HG02610 (cell line): ENCODE results near the gene PRIMA1.

Source experiments
- ATAC-seq: cut with Tn5 transposase; IDR thresholded peaks from one replicate; pipeline ENCODE4 v1.9.1; 2021; ENCODE audit warnings: mild to moderate bottlenecking, moderate library complexity; ENCODE audit not compliant: unreplicated experiment

PRIMA1 gene

DNA sequence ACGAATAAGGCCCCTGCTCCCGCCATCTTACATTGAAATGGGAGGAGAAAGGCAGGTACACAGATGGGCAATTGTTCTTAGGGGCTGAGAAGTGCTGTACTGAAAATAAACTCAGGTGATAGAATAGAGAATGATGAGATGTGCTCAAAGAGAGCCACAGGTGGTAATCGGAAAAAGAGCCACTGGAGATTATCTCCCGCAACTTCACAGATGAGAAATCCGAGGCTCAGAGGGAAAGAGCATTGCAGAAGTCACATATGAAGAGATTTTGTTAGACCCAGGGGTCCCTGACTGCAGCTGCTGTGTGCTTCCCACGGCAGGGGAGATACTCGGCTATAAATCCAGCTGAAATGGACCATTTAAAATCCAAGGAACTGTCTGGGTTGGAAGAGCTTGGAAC lies 73.7 kb downstream of the PRIMA1 start:
- no peak for ATAC-seq

- no peak for ATAC-seq
These were observed 74.4 kb downstream of the PRIMA1 start for GRCh38 chr14:93713726-93714405.

DNA sequence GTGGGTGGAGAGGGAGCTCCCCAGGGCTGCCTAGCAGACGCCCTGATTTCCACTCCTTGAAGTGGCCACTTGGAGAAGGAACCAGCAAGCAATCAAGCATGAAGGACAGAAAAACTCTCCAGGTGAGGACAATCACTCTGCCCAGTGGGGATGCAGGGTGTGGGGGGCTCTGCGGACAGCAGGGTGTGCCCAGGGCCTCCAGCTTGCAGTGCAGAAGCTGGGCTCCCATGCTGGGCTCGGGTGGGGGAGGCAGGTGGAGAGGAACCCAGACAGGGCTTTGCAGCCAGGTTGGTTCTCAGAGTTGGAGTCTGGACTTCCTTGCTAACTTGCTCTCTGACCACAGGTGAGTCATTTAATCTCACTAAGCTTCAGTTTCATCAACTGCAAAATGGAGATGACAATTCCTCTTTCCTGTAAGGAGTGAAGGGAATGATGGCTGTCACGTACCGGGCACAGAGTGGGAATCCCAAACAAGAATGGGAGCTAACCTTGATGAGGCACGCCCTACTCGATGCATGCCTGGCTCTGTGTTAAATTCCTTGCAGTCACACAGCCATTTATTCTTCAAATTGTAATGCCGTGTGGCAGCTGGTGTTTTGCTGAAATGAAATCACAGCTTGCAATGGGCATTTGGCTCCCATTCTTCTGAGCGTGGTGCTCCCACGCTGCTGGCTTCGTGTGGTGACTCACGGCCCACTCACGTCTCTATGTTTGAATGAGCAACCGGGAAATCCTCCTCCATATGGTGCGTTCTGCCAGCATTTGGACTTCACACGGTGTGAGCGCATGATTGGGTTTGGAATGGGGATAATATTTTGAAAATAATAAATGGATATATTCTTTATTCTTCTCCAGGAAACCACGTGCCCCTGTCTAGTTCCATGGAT lies 75.2 kb downstream of the PRIMA1 start:
- ATAC-seq: no peak

DNA sequence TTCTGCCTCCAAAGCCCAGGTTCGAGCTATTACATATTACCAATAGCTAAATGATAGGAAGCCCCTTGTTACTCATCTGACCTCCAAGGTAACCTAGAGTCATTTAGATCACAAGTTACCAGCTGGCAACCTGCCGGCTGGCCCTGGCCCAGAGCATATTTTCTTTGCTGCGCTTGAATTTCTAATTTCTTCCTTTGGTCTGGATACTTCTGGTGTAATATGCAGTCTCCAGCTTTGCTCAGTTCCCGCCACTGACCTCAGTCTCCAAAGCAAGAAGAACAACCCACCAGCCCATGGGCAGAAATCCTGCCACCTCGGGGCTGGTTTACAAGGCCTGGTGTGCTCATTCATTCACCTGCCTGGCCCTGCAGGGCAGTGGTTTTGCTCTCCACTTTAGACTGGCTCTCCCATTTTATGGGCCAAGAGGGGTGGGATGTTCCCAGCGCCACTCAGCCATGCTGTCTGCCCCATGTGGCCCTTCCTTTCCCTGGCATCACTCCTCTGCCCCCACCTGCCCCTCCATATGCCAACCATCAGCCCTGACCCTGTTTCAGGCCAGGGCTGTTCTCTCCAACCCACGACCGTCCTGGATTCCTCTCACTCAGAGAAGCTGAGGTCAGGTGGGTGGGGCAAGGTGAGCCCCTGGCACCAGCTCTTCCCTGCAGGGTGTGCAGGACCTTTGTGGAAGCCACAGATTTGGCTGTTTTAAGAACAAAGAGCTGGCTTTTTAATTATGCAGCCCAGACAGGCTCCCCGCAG lies 76.0 kb downstream of the PRIMA1 start:
- no peak for ATAC-seq

DNA sequence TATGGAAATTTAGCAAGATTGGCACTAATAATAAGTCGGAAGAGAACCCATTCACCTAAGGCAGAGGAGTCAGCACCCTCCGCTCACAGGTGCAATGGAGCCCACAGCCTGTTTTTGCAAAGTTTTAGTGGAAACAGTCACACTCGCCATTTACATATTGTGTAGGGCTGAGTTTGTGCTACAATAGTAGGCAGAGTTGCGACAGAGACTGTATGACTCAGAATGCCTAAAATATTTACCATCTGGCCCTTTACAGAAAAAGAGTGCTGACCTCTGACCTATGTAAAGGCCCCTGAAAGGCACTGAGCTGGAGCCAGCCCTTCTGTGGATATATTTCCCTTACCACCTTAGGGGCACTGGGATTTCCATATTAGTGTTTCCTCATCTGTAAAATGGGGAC lies 79.0 kb downstream of the PRIMA1 start:
- ATAC-seq: no peak

DNA sequence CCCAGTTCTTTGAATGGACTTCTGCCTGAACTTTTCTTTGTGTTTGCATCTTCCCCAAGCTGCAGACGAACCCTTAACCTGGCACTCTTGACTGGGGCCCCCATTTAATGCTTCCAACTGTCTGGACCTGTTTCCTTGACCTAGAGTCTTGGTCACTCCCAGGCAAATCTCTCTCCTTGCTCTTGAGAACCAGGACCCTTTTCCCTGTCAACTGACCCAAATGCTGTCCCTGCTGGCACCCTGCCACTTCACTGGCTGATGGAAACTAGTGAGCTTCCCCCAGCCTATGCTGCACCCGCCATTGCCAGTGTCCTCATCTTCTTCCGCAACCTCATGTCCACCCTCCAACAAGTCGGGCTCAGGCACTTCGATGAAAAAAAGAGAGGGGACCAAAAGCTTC lies 79.5 kb downstream of the PRIMA1 start:
- no peak for ATAC-seq

GRCh38 chr14:93708311-93708734 lies 80.0 kb downstream of the PRIMA1 start:
- no peak for ATAC-seq

GRCh38 chr14:93707475-93707874 lies 80.8 kb downstream of the PRIMA1 start:
- no peak for ATAC-seq

- ATAC-seq: no peak
These were observed 81.8 kb downstream of the PRIMA1 start for GRCh38 chr14:93706360-93706955.

- no peak for ATAC-seq
These were observed 82.7 kb downstream of the PRIMA1 start for GRCh38 chr14:93705513-93706156.

DNA sequence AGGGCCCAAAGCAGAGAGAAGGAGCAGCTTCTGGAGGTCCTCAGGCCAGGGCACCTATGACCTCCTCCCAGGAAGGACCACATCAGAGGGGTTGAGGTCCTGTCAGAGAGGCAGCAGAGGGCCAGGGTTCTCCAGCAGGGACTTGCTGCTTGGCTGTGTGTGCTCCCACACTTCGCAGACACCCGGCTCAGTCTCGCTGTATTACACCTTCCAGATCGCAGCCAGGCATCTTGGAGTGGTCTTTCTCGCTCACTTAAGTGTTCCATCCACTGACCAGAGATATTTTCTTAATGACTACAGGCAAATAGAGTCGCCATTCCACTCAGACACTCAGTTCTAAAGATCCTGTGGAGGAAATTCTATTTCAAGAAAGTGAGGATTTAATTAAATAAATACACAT lies 84.3 kb downstream of the PRIMA1 start:
- ATAC-seq: no peak

GRCh38 chr14:93702946-93703345 lies 85.3 kb downstream of the PRIMA1 start:
- no peak for ATAC-seq

GRCh38 chr14:93701562-93701961 lies 86.7 kb downstream of the PRIMA1 start:
- no peak for ATAC-seq

DNA sequence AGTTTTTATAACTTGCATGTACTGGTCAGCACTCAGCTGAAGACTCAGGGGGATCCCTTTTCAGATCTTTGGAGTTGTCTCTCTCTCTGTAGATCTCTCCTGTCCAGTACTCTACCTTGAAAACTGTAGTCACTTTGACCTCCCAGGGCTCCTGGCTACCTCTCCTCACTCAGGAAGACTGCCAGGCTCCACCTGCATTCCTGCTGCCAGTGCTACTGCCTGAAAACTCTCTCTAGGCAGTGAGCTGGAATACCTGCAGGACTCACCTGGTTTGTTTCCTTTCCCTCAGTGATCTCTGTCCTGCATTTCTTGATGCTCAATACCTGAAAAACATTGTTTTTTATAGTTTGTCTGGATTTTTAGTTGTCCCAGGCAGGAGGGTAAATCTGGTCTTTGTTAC lies 87.4 kb downstream of the PRIMA1 start:
- no peak for ATAC-seq

DNA sequence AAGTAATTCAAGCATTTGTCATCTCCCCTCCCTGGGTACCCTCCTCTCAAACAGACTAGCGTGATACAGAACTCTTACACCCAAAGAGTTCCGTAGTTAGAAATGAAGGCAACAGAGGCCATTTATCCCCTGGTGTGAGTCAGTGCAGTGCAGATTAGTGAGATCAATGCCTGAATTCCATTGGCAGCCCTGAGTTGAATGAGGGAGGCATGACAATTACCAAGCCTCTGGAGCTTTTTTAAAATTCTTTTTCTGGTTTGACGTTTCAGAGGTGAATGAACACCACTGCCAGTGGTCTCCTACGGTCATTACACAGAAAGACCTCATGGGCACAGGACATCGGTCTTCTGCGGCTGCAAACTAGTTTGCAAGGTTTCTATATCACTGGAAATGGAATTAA lies 94.4 kb downstream of the PRIMA1 start:
- no peak for ATAC-seq

DNA sequence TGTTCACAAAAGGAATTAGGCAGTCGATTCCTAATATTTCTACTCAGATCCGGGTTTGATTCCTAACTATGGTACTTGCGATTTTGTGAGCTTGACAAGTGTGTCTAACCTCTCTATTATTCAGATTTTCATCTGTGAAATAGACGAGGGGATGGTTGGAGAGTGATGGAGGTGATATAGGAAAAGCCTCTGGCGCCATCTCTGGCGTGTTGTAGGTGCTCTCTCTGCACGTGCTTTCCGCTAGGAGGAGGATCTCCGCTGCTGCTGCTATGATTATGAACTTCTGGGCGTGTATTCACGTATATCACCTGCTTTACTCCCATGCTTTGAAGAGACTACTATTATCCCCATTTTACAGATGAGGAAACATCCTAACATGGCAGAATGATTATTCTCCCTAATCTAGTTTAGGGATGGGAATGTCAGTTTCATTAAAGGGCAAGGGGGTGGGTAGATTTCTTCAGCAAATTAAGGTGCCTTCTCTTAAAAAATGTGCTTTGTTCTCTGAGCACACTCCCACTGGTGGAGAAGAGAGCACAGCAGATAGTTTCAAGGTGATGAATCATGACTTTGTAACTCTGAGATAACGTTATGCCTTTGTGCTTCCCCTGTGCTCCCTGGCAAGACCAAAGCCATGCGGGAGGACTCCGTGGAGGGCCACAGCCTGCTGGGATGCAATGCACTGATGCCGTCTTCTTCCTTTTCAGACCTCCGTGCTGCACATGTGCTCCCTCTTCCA lies 97.1 kb downstream of the PRIMA1 start:
- ATAC-seq: no peak

DNA sequence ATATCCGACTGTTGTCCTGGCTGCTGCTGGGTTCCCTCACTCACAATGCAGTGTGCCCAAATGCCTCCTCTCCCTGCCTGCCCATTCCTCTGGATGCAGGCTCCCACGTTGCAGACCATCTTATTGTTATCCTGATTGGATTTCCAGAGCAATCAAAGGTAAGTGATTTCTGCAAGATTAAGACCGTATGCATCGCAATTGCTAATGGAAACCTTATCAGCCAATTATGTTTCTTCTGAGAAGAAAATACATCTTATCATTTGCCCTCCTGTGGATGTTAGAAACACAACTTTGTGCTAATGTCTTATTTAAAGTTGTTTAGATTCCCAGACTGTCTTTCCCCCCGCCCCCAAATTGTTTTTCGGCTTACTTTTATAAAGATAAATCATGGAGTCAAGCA lies 98.1 kb downstream of the PRIMA1 start:
- no peak for ATAC-seq

GRCh38 chr14:93688820-93689219 lies 99.5 kb downstream of the PRIMA1 start:
- no peak for ATAC-seq

GRCh38 chr14:93688239-93688666 lies 100.0 kb downstream of the PRIMA1 start:
- ATAC-seq: no peak

GRCh38 chr14:93686268-93686667 lies 102.0 kb downstream of the PRIMA1 start:
- no peak for ATAC-seq
